HFFc6 (cell line): ENCODE results near the gene ARHGEF4. TPM values are rescaled to one million over a fixed set of nuclear protein-coding genes. Genes with fewer than 3 reads are reported as not detected.
"Not testable (repeated sequence)": the region's sequence is repeated elsewhere in the genome, so short reads cannot be mapped to it uniquely, and the experiment has no call there.

Experiments used
- DNase-seq: peaks from one replicate; pipeline ENCODE4 v3.0.0-alpha.2; 2018
- H3K27ac Mint-ChIP-seq: 2 replicates; pipeline ENCODE4 v1.8.0; 2020; ENCODE audit warnings: mild to moderate bottlenecking, mixed read lengths
- H3K27me3 Mint-ChIP-seq: 2 replicates; pipeline ENCODE4 v1.8.0; 2021; ENCODE audit warnings: mild to moderate bottlenecking, moderate library complexity, mixed read lengths; ENCODE audit not compliant: insufficient read depth
- H3K36me3 Mint-ChIP-seq: 2 replicates; pipeline ENCODE4 v1.8.0; 2021; ENCODE audit warnings: low read depth, mixed read lengths
- H3K4me1 Mint-ChIP-seq: 2 replicates; pipeline ENCODE4 v1.8.0; 2020; ENCODE audit warnings: low read depth, mixed read lengths
- H3K4me3 Mint-ChIP-seq: 2 replicates; pipeline ENCODE4 v1.8.0; 2020; ENCODE audit warnings: mild to moderate bottlenecking, moderate library complexity, mixed read lengths
- H3K9me3 Mint-ChIP-seq: 2 replicates; pipeline ENCODE4 v1.8.0; 2020; ENCODE audit warnings: mild to moderate bottlenecking, mixed read lengths
- CTCF ChIP-seq: fragments of 200-600 bp; sonication (generic); IDR thresholded peaks from 2 replicates; pipeline ENCODE4 v1.5.0; 2021; ENCODE audit warnings: antibody characterized with exemption, mild to moderate bottlenecking
- total RNA-seq, 6 experiments: library from RNA; stranded (reverse); fragmentation: NEBNext Ultra II Directional; extraction: Animal tissue kit (Norgen Biotek cat#: 25700); gene quantifications; 2 replicates in 1 of 6; 3 replicates in 5 of 6; pipeline ENCODE4 v1.2.3, GENCODE V29; 2021

The ARHGEF4 gene
- total RNA-seq, 6 experiments from 2014 or later = 0.94 to 2.2 (median 1.4) TPM

DNA sequence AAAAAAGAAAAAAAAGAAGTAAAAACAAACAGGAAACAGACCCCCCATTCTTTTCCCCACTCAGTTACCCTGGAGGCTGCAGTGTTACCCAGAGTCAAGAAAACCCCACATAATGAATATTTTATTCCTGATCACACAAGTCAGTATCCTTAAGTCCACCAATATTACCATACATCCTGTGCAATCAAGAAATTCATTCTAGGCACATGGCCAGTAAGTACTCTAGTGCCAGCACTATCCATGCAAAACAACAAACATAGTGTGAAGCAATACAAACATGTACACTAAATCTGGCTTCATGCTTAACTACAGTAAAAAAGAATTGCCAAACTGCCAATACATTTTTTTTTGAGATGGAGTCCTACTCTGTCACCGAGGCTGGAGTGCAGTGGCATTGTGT lies 145.0 kb downstream of the ARHGEF4 start:
- Mint-ChIP-seq H3K36me3 (no peaks in the 10 kb centered on the region), H3K4me1 (no peaks in the 10 kb centered on the region), H3K27me3 (peaks cover 3% of the 10 kb centered on the region; the same call in 1 of the 2 replicates), H3K9me3 (no peaks in the 10 kb centered on the region), H3K4me3 (no peak overlapping the region), H3K27ac (no peak overlapping the region)
- DNase-seq = no peak
- TF ChIP-seq CTCF = no peak

DNA sequence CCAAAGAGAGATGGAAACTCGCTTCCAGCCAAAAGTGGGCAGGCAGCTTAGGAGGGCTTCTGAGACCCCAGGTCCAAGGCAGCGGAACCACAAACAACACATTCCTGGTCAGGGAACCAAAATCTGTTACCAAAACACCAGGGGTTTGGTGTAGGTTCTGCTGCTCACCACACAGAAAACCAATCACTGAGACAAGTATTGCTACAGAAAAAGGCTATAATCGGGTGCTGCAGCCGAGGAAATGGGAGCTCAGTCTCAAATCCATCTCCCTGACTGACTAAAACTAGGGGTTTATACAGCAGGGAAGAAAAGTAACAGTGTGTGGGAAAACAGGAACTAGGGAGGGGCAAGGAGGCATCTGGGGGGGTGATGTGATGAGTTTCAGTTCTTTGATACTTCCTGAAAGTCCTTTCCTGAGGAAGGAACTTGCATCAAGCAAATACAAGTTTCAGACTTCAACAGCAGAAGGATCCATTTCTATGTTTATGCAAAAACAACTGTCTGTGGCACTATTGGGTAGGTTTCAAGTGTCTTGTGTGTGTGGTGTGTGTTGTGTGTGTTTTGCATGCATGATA lies 148.6 kb downstream of the ARHGEF4 start:
- Mint-ChIP-seq H3K4me3 (no peak overlapping the region), H3K9me3 (no peaks in the 10 kb centered on the region), H3K4me1 (no peaks in the 10 kb centered on the region)

DNA sequence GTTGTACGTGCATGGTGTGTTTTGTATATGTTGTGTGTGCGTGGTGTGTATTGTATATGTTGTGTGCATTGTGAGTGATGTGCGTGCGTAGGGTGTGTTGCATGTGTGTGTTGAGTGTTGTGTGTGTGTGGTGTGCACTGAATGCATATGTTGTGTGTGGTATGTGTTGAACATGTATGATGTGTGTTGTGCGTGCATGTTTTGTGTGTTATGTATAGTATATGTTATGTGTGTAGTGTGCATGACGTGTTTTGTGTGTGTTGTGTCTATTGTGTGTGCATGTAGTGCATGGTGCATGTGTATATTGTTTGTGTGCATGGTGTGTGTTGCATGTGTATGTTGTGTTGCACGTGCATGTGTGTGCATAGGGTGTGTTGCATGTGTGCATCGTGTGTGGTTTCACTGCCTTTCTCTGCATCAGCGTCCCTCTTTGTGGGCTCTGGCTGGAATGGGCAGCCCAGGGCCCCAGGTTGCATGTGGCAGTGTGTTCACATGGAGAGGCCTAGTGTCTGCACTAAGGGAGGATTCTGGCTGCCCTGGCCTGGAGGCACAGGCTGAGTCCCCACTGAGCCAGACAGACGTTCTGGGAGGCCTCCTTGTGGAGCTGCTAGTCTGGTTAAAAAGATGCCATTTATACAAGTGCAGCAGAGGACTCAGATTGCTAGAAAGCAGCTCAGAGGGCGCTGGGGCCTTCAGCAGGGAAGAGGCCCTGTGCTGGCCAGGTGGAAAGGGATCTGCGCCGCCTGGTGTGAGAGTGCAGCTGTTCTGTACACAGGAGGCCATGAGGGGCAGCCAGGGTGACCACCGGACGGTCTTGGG lies 149.3 kb downstream of the ARHGEF4 start:
- H3K4me3 Mint-ChIP-seq = no peak overlapping the region
- H3K27me3 Mint-ChIP-seq = peaks cover 3% of the 10 kb centered on the region; the same call in 1 of the 2 replicates
- no peaks in the 10 kb centered on the region for H3K4me1 Mint-ChIP-seq
- no peaks in the 10 kb centered on the region for H3K9me3 Mint-ChIP-seq
- no peaks in the 10 kb centered on the region for H3K36me3 Mint-ChIP-seq
- H3K27ac Mint-ChIP-seq = no peak overlapping the region
- no peak for DNase-seq
- no peak for TF ChIP-seq CTCF

More for the DNA sequence above, 148.6 kb downstream of the ARHGEF4 start:
- no peak for TF ChIP-seq CTCF
- H3K27ac Mint-ChIP-seq = no peak overlapping the region
- H3K27me3 Mint-ChIP-seq = peaks cover 3% of the 10 kb centered on the region; the same call in 1 of the 2 replicates
- no peaks in the 10 kb centered on the region for H3K36me3 Mint-ChIP-seq
- no peak for DNase-seq

GRCh38 chr2:130986890-130987493 lies 150.3 kb downstream of the ARHGEF4 start:
- H3K4me3 Mint-ChIP-seq = no peak overlapping the region
- peaks cover 3% of the 10 kb centered on the region; the same call in 1 of the 2 replicates for H3K27me3 Mint-ChIP-seq
- H3K27ac Mint-ChIP-seq = no peak overlapping the region
- H3K9me3 Mint-ChIP-seq = no peaks in the 10 kb centered on the region
- no peaks in the 10 kb centered on the region for H3K36me3 Mint-ChIP-seq
- H3K4me1 Mint-ChIP-seq = no peaks in the 10 kb centered on the region
- DNase-seq = no peak
- TF ChIP-seq CTCF = no peak

- Mint-ChIP-seq H3K36me3 (no peaks in the 10 kb centered on the region), H3K27me3 (peaks cover 3% of the 10 kb centered on the region; the same call in 1 of the 2 replicates), H3K9me3 (no peaks in the 10 kb centered on the region), H3K4me3 (no peak overlapping the region), H3K27ac (no peak overlapping the region), H3K4me1 (no peaks in the 10 kb centered on the region)
- TF ChIP-seq CTCF = no peak
- DNase-seq = no peak
These were observed 151.1 kb downstream of the ARHGEF4 start for GRCh38 chr2:130987519-130988425.

DNA sequence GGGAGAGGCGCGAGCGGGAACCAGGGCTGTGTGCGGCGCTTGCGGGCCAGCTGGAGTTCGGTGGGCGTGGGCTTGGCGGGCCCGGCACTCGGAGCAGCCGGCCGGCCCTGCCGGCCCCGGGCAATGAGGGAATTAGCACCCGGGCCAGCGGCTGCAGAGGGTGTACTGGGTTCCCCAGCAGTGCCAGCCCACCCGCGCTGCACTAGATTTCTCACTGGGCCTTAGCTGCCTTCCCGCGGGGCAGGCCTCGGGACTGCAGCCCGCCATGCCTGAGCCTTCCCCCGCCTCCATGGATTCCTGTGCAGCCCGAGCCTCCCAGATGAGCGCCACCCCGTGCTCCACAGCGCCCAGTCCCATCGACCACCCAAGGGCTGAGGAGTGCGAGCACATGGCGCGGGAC lies 154.7 kb downstream of the ARHGEF4 start:
- not testable (repeated sequence) for H3K36me3 Mint-ChIP-seq, H3K27me3 Mint-ChIP-seq, H3K4me3 Mint-ChIP-seq, DNase-seq, H3K27ac Mint-ChIP-seq, H3K9me3 Mint-ChIP-seq, H3K4me1 Mint-ChIP-seq

DNA sequence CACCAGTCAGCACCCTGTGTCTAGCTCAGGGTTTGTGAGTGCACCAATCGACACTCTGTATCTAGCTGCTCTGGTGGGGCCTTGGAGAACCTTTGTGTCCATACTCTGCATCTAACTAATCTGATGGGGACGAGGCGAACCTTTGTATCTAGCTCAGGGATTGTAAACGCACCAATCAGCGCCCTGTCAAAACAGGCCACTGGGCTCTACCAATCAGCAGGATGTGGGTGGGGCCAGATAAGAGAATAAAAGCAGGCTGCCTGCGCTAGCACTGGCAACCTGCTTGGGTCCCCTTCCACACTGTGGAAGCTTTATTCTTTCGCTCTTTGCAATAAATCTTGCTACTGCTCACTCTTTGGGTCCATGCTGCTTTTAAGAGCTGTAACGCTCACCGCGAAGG lies 155.3 kb downstream of the ARHGEF4 start:
- not testable (repeated sequence) for H3K27ac Mint-ChIP-seq, H3K4me3 Mint-ChIP-seq, H3K9me3 Mint-ChIP-seq, H3K4me1 Mint-ChIP-seq, H3K36me3 Mint-ChIP-seq, H3K27me3 Mint-ChIP-seq, DNase-seq
